GM10248 (cell line): ENCODE measurements around the gene ADAMTSL2.

ENCODE experiments used
- CTCF ChIA-PET: fragments of 300-600 bp; sonication (Branson Sonifier 250); formaldehyde crosslinking; extraction: SDS; loops from one replicate; lab custom pipeline; 2021; ENCODE audit warnings: antibody characterized with exemption; lab: Yijun Ruan, JAX
- POLR2A ChIA-PET: fragments of 350-650 bp; sonication (Branson Sonifier 250); formaldehyde crosslinking; extraction: SDS; loops from one replicate; lab custom pipeline; 2020; ENCODE audit warnings: antibody characterized with exemption; lab: Yijun Ruan, JAX
- DNase-seq: peaks from one replicate; pipeline ENCODE4 v3.0.0; 2012; ENCODE audit errors: extremely low spot score
- CTCF ChIP-seq: IDR thresholded peaks from 2 replicates; pipeline ENCODE4 v1.5.1; 2012; ENCODE audit warnings: mild to moderate bottlenecking, low read depth; ENCODE audit errors: extremely low read depth, missing control alignments, control extremely low read depth

The ADAMTSL2 gene

DNA sequence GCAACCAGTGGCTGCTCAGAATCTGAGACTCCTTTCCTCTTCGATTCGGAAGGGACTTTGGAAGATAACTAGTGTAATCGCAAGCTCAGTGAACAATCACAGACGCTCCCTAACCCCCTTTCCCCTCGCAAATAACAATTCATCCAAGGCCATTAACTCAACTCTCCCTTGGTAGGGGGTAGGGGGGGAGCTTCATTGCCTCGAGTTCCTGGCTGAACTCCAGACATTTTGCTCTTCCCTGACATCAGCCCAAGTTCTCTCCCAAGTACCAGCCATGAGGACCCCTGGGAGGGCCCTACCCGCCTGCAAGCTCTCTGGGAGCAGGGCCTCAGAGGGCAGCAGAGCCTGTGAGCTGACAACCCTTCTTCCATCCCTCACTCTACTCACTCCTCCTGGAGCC is 66.2 kb downstream of the ADAMTSL2 start:
- ChIA-PET POLR2A (no interaction called here), CTCF (no interaction called here)
- no peak for DNase-seq
- TF ChIP-seq CTCF: no peak

DNA sequence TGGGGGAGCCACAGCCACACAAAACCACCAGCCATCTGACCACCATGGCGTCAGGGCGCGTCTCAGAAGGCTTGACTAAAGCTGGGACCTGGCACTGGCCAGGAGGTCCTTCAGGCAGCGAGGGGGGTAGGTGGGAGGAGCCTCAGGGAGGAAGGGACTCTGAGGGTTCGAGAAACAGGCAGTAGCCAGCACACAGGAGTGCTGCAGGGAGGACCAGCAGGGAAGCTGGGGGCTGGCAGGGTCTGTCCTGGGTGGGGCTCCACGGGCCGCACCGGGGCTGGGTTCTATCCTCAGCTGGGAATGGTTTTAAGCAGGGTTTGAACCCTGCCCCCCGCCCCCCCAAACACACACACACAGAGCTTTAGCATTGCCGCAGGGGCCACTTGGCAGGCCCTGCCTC is 67.2 kb downstream of the ADAMTSL2 start:
- no peak for TF ChIP-seq CTCF
- ChIA-PET CTCF (no interaction called here), POLR2A (no interaction called here)
- DNase-seq: no peak

GRCh38 chr9:133602277-133602676 is 67.8 kb downstream of the ADAMTSL2 start:
- ChIA-PET CTCF (interaction anchor here (1.0 kb wide), 1 partner anchor 13 kb away, joined by 3 read pairs; no protein-coding TSS in a partner anchor), POLR2A (no interaction called here)
- no peak for DNase-seq
- TF ChIP-seq CTCF: no peak

- DNase-seq: no peak
- POLR2A ChIA-PET: no interaction called here
- CTCF ChIA-PET: interaction anchor here (1.0 kb wide), 1 partner anchor 14 kb away, joined by 3 read pairs; no protein-coding TSS in a partner anchor
- TF ChIP-seq CTCF: no peak
Measured at GRCh38 chr9:133603135-133603927, 68.8 kb downstream of the ADAMTSL2 start.

- TF ChIP-seq CTCF: no peak
- POLR2A ChIA-PET: no interaction called here
- DNase-seq: no peak
- CTCF ChIA-PET: no interaction called here
Measured at GRCh38 chr9:133604214-133604613, 69.7 kb downstream of the ADAMTSL2 start.

DNA sequence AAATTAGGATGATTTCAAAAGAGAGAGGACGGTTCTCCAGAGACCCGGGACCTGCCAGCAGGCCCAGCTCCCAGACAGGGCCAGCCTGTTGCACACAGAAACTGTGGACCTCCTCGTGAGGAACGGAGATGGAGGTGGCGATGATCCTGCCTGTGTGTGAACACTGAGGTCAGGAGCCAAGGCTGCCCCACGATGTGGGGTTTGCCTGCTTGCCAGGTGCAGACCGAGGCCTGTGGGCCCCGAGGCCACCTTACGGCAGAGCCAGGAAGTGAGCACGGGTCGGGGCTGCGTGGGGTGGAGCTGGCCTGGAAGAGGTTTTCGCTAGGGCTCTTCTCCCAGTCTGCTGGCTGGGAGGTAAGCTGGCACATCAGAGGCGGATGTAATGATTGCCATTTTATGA is 70.4 kb downstream of the ADAMTSL2 start:
- CTCF ChIA-PET: interaction anchor here (1.2 kb wide), 1 partner anchor 389 kb away, joined by 4 read pairs; no protein-coding TSS in a partner anchor
- POLR2A ChIA-PET: no interaction called here
- DNase-seq: no peak
- no peak for TF ChIP-seq CTCF

- ChIA-PET POLR2A (no interaction called here), CTCF (interaction anchor here (1.2 kb wide), 1 partner anchor 388 kb away, joined by 4 read pairs; no protein-coding TSS in a partner anchor)
- DNase-seq: no peak
- TF ChIP-seq CTCF: no peak
Measured at GRCh38 chr9:133605446-133605845, 70.9 kb downstream of the ADAMTSL2 start.
